ENCODE results near the gene SPATA3. TPM values are rescaled to one million over a fixed set of nuclear protein-coding genes. Genes with fewer than 3 reads are reported as not detected.

The SPATA3 gene
- total and polyA plus RNA-seq, 2 of the 13 experiments (the other 11 are each of a cell fraction or from before 2014, with no cell fraction given), result not detected

DNA sequence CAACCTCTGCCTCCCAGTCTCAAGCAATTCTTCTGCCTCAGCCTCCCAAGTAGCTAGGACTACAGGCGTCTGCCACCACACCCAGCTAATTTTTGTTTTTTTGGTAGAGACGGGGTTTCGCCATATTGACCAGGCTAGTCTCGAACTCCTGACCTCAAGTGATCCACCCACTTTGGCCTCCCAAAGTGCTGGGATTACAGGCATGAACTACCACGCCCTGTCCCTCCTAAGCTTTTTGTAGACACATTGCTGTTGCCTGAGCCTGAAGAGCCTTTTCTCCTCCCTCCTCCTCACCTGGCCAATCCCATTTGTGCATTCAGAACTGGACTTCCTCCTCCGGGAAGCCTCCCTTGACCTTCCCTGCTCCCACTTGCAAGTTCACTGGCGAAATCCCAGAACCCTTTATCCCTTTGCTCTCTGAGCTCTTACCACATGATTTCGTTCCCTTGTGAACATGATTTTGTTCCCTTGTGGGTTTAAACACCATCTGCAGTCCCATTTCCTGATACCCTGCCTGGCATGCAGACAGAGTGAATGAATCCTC lies 44.0 kb downstream of the SPATA3 start (continued):
- TF ChIP-seq, protein P1, sequence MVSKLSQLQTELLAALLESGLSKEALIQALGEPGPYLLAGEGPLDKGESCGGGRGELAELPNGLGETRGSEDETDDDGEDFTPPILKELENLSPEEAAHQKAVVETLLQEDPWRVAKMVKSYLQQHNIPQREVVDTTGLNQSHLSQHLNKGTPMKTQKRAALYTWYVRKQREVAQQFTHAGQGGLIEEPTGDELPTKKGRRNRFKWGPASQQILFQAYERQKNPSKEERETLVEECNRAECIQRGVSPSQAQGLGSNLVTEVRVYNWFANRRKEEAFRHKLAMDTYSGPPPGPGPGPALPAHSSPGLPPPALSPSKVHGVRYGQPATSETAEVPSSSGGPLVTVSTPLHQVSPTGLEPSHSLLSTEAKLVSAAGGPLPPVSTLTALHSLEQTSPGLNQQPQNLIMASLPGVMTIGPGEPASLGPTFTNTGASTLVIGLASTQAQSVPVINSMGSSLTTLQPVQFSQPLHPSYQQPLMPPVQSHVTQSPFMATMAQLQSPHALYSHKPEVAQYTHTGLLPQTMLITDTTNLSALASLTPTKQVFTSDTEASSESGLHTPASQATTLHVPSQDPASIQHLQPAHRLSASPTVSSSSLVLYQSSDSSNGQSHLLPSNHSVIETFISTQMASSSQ (IDR thresholded peaks at IDR 0.05; ENCODE audit: low read depth), result no peak
- TF ChIP-seq, protein P1 (CRISPR knock-in tag; IDR thresholded peaks at IDR 0.05; ENCODE audit: borderline replicate concordance), result peak; percentile 71; the same call in 1 of the 2 replicates
- TF ChIP-seq TBX2 (CRISPR knock-in tag; IDR thresholded peaks at IDR 0.05; ENCODE audit: borderline replicate concordance) (peak; percentile 37; the same call in 1 of the 2 replicates), ZNF432 (CRISPR knock-in tag; IDR thresholded peaks at IDR 0.05; ENCODE audit: borderline replicate concordance) (no peak), TBL1XR1 (IDR thresholded peaks at IDR 0.05; ENCODE audit: borderline replicate concordance, low read length, partially characterized antibody) (no peak), ZNF891 (CRISPR knock-in tag; IDR thresholded peaks at IDR 0.05) (no peak), ZNF589 (CRISPR knock-in tag; conservative IDR thresholded peaks at IDR 0.05) (no peak), FOXO1 (CRISPR knock-in tag; IDR thresholded peaks at IDR 0.05) (no peak), SIX1 (CRISPR knock-in tag; IDR thresholded peaks at IDR 0.05; ENCODE audit: borderline replicate concordance) (peak; percentile 37; the same call in 1 of the 2 replicates), ZNF143 (CRISPR knock-in tag; IDR thresholded peaks at IDR 0.05) (no peak), SMAD1 (CRISPR knock-in tag; IDR thresholded peaks at IDR 0.05; ENCODE audit: borderline replicate concordance, low read depth) (no peak), PLRG1 (conservative IDR thresholded peaks at IDR 0.05) (no peak), ESRRA (CRISPR knock-in tag; IDR thresholded peaks at IDR 0.05; ENCODE audit: low read depth) (0 out of 2 replicates have a peak, but pooled peaks have one; percentile 55)
- TF ChIP-seq, protein P2, sequence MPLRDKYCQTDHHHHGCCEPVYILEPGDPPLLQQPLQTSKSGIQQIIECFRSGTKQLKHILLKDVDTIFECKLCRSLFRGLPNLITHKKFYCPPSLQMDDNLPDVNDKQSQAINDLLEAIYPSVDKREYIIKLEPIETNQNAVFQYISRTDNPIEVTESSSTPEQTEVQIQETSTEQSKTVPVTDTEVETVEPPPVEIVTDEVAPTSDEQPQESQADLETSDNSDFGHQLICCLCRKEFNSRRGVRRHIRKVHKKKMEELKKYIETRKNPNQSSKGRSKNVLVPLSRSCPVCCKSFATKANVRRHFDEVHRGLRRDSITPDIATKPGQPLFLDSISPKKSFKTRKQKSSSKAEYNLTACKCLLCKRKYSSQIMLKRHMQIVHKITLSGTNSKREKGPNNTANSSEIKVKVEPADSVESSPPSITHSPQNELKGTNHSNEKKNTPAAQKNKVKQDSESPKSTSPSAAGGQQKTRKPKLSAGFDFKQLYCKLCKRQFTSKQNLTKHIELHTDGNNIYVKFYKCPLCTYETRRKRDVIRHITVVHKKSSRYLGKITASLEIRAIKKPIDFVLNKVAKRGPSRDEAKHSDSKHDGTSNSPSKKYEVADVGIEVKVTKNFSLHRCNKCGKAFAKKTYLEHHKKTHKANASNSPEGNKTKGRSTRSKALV (CRISPR knock-in tag; IDR thresholded peaks at IDR 0.05), result no peak
- TF ChIP-seq, protein P3, sequence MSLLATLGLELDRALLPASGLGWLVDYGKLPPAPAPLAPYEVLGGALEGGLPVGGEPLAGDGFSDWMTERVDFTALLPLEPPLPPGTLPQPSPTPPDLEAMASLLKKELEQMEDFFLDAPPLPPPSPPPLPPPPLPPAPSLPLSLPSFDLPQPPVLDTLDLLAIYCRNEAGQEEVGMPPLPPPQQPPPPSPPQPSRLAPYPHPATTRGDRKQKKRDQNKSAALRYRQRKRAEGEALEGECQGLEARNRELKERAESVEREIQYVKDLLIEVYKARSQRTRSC (CRISPR knock-in tag; IDR thresholded peaks at IDR 0.05; ENCODE audit: low read depth), result no peak
- TF ChIP-seq, protein P4, sequence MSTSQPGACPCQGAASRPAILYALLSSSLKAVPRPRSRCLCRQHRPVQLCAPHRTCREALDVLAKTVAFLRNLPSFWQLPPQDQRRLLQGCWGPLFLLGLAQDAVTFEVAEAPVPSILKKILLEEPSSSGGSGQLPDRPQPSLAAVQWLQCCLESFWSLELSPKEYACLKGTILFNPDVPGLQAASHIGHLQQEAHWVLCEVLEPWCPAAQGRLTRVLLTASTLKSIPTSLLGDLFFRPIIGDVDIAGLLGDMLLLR (CRISPR knock-in tag; IDR thresholded peaks at IDR 0.05), result no peak
- TF ChIP-seq, protein P5, sequence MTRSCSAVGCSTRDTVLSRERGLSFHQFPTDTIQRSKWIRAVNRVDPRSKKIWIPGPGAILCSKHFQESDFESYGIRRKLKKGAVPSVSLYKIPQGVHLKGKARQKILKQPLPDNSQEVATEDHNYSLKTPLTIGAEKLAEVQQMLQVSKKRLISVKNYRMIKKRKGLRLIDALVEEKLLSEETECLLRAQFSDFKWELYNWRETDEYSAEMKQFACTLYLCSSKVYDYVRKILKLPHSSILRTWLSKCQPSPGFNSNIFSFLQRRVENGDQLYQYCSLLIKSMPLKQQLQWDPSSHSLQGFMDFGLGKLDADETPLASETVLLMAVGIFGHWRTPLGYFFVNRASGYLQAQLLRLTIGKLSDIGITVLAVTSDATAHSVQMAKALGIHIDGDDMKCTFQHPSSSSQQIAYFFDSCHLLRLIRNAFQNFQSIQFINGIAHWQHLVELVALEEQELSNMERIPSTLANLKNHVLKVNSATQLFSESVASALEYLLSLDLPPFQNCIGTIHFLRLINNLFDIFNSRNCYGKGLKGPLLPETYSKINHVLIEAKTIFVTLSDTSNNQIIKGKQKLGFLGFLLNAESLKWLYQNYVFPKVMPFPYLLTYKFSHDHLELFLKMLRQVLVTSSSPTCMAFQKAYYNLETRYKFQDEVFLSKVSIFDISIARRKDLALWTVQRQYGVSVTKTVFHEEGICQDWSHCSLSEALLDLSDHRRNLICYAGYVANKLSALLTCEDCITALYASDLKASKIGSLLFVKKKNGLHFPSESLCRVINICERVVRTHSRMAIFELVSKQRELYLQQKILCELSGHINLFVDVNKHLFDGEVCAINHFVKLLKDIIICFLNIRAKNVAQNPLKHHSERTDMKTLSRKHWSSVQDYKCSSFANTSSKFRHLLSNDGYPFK (CRISPR knock-in tag; IDR thresholded peaks at IDR 0.05; ENCODE audit: borderline replicate concordance), result no peak
